ENCODE data around the gene AKAP6.

DNA sequence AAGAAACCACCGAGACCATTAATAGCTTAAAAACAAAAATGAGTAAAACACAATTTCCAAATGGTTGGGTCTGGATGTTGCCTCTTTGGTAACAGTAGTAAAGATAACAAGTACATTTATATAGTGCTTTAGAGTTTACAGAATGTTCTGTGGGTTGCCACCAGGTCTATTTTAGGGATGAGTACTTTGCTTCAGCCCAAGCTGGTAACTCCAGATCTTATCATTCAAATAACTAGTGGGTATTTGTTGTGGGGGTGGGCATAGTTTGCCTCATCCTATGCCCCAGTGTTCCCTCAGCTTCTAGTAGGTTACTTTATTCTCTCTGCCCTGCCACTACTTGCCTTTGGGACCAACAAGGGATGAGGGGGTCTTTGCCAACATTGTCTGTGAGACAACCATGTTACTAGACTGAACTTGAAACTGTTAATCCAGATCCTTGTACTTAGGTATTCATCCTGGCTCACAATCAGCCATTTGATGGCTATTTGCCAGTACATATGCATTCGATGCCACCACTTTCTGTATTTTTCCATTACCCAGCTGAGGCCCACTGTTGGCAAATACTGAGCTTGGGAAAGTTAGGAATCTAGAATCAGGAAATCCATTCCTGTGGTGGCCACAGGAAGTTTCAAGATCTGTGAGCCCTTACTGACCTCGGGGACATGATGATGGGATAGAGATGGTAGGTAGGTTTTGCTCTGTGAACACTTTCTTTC lies 17.6 kb upstream of the AKAP6 start:
- TF ChIP-seq POLR2A (IDR thresholded peaks at IDR 0.05) (no peak), CTCF (IDR thresholded peaks at IDR 0.05) (no peak)

Data from right lobe of liver (tissue), 4 donors.